ENCODE results near the gene ARFRP1. TPM values are rescaled to one million over a fixed set of nuclear protein-coding genes. Genes with fewer than 3 reads are reported as not detected.

Gene ARFRP1
- total and polyA plus RNA-seq, 2 of the 13 experiments (the other 11 are each of a cell fraction or from before 2014, with no cell fraction given) = 32.0 to 51.1 TPM

GRCh38 chr20:63740627-63741353 lies 33.0 kb upstream of the ARFRP1 start (continued):
- no peak for TF ChIP-seq HMGA1 (CRISPR knock-in tag; conservative IDR thresholded peaks at IDR 0.05)
- TF ChIP-seq ZBTB3 (CRISPR knock-in tag; IDR thresholded peaks at IDR 0.05; ENCODE audit: borderline replicate concordance, low read depth) = peak; percentile 82; the same call in 1 of the 2 replicates
- peak; percentile 81; the same call in 1 of the 2 replicates for TF ChIP-seq AFF4 (CRISPR knock-in tag; IDR thresholded peaks at IDR 0.05)
- peak; percentile 26; the same call in 1 of the 2 replicates for TF ChIP-seq NFE2 (CRISPR knock-in tag; IDR thresholded peaks at IDR 0.05)
- peak; percentile 96 for TF ChIP-seq ZBTB43 (CRISPR knock-in tag; conservative IDR thresholded peaks at IDR 0.05)
- peak; percentile 7; the same call in 1 of the 2 replicates for TF ChIP-seq TCF7 (IDR thresholded peaks at IDR 0.05; ENCODE audit: low read depth)
- no peak for TF ChIP-seq SCMH1 (CRISPR knock-in tag; IDR thresholded peaks at IDR 0.05; ENCODE audit: borderline replicate concordance)
- TF ChIP-seq SUZ12 (IDR thresholded peaks at IDR 0.05; ENCODE audit: low read depth, low read length) = no peak
- peak; percentile 86; the same call in 1 of the 2 replicates for TF ChIP-seq ZNF768 (CRISPR knock-in tag; IDR thresholded peaks at IDR 0.05)
- no peak for TF ChIP-seq POLR2AphosphoS2 (IDR thresholded peaks at IDR 0.05; ENCODE audit: low read depth, low read length)
- TF ChIP-seq ZNF530 (CRISPR knock-in tag; IDR thresholded peaks at IDR 0.05; ENCODE audit: low read depth) = peak; percentile 82; the same call in 1 of the 2 replicates
- TF ChIP-seq ZNF546 (CRISPR knock-in tag; conservative IDR thresholded peaks at IDR 0.05) = peak; percentile 94; the same call in 1 of the 2 replicates
- no peak for TF ChIP-seq RARG (CRISPR knock-in tag; IDR thresholded peaks at IDR 0.05; ENCODE audit: low read depth)
- TF ChIP-seq ZNF275 (CRISPR knock-in tag; IDR thresholded peaks at IDR 0.05; ENCODE audit: borderline replicate concordance) = peak; percentile 99
- TF ChIP-seq ZNF496 (CRISPR knock-in tag; IDR thresholded peaks at IDR 0.05; ENCODE audit: insufficient replicate concordance) = no peak
- 0 out of 2 replicates have a peak, but pooled peaks have one; percentile 14 for TF ChIP-seq KDM1A (CRISPR knock-in tag; IDR thresholded peaks at IDR 0.05)
- peak; percentile 92; the same call in 1 of the 2 replicates for TF ChIP-seq ZNF616 (CRISPR knock-in tag; IDR thresholded peaks at IDR 0.05; ENCODE audit: low read depth)
- TF ChIP-seq AHR (CRISPR knock-in tag; IDR thresholded peaks at IDR 0.05) = peak; percentile 93
- peak; percentile 50; the same call in 1 of the 2 replicates for TF ChIP-seq ZNF770 (CRISPR knock-in tag; IDR thresholded peaks at IDR 0.05)
- peak; percentile 86; the same call in 1 of the 2 replicates for TF ChIP-seq ZSCAN20 (CRISPR knock-in tag; IDR thresholded peaks at IDR 0.05; ENCODE audit: borderline replicate concordance)
- TF ChIP-seq TAF15 (IDR thresholded peaks at IDR 0.05; ENCODE audit: low read depth, low read length, poor library complexity, severe bottlenecking) = peak; percentile 93
